Measurements from ENCODE around the gene GNG3. TPM values are rescaled to one million over a fixed set of nuclear protein-coding genes. Genes with fewer than 3 reads are reported as not detected.

GNG3 gene
- total and polyA plus RNA-seq, 2 of the 8 experiments (the other 6 are each of a cell fraction or from before 2014, with no cell fraction given): 4.9 to 12.1 TPM

DNA sequence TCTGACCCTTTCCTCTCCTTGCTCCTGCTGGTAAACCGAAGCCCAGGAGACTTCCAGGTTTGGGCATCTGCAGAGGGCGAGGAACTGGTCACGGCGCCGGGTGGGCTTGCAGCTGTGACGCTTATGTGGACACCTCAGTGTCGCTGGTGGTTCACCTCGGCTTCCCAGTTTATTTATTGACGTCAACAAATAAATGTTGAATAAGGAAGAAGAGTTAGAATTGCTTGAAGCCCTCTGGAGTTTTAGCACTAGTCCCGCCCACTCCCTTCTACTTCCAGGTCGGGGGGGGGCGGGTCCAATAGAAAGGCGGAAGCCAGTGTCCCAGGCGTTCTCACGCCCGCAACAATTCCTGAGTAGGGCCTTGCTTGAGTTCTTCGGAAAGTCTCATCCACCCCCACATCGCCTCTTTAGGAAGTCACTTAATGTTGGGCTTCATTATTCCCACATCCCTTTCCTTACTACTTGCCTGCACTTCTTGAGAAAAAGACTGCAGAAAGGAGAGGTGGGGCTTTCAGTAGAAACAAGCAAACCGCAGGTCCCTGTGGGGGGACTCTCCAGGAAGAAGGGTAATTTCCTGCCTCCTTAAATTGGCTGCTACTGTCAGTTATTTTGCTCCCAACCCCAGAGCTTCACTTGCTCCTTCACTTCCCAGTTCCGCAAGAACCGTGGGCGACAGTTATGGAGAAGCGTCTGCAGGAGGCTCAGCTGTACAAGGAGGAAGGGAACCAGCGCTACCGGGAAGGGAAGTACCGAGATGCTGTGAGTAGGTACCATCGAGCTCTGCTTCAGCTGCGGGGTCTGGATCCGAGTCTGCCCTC, 20.9 kb downstream of the GNG3 start, which contains the start of gene TTC9C (continued):
- TF ChIP-seq KDM5A (IDR thresholded peaks at IDR 0.05; ENCODE audit: low read length) (no peak), TAF1 (IDR thresholded peaks at IDR 0.05; ENCODE audit: low read depth, low read length) (no peak; the same call in 1 of the 2 replicates), SP2 (IDR thresholded peaks at IDR 0.05; ENCODE audit: low read length) (peak; percentile 2; the same call in 1 of the 2 replicates), MAFK (IDR thresholded peaks at IDR 0.05; ENCODE audit: low read depth, low read length) (no peak), POLR2AphosphoS5 (IDR thresholded peaks at IDR 0.05; ENCODE audit: low read depth, low read length) (peak; percentile 32), ASH2L (IDR thresholded peaks at IDR 0.05; ENCODE audit: low read length) (no peak), SRF (IDR thresholded peaks at IDR 0.05; ENCODE audit: low read depth, low read length) (no peak), EZH2 (IDR thresholded peaks at IDR 0.05; ENCODE audit: low read depth, low read length, severe bottlenecking) (no peak), ATF3 (IDR thresholded peaks at IDR 0.05; ENCODE audit: insufficient read depth, low read depth, low read length) (no peak), SP1 (IDR thresholded peaks at IDR 0.05; ENCODE audit: low read depth, low read length) (no peak), BCL11A (IDR thresholded peaks at IDR 0.05; ENCODE audit: low read depth in 2 of 2, low read length in 2 of 2) (no peak), TEAD4 (IDR thresholded peaks at IDR 0.05; ENCODE audit: low read depth, low read length) (no peak), TBP (IDR thresholded peaks at IDR 0.05; ENCODE audit: low read depth, low read length) (peak; percentile 61), FOSL1 (IDR thresholded peaks at IDR 0.05; ENCODE audit: insufficient read depth, low read depth, low read length) (no peak), SIN3A (conservative IDR thresholded peaks at IDR 0.05 in 1 of 2, IDR thresholded peaks at IDR 0.05 in 1 of 2; ENCODE audit: low read depth in 1 of 2, low read length in 2 of 2) (peak; percentile 55 to 57; a peak in 1 of 4 replicates), SIX5 (IDR thresholded peaks at IDR 0.05; ENCODE audit: low read depth, low read length) (no peak), SAP30 (IDR thresholded peaks at IDR 0.05; ENCODE audit: insufficient read depth, insufficient replicate concordance, low read length) (peak; percentile 92), YY1 (IDR thresholded peaks at IDR 0.05; ENCODE audit: low read depth, low read length) (no peak), CHD1 (IDR thresholded peaks at IDR 0.05; ENCODE audit: low read depth, low read length) (no peak), CTBP2 (IDR thresholded peaks at IDR 0.05; ENCODE audit: borderline replicate concordance, insufficient read depth, insufficient read length, low read length) (no peak), SUZ12 (IDR thresholded peaks at IDR 0.05; ENCODE audit: low read length) (no peak), GTF2F1 (IDR thresholded peaks at IDR 0.05; ENCODE audit: borderline replicate concordance, low read depth, low read length) (no peak), CEBPB (IDR thresholded peaks at IDR 0.05; ENCODE audit: low read depth, low read length) (no peak), RAD21 (IDR thresholded peaks at IDR 0.05 in 1 of 2, conservative IDR thresholded peaks at IDR 0.05 in 1 of 2; ENCODE audit: low read depth in 2 of 2, low read length in 2 of 2) (no peak)
